Measurements from ENCODE around the gene DCLK1. TPM values are rescaled to one million over a fixed set of nuclear protein-coding genes. Genes with fewer than 3 reads are reported as not detected.

DCLK1 gene
- total RNA-seq, 1 experiment from 2014 or later: 36.2 TPM

GRCh38 chr13:35781036-35782000, 349.9 kb downstream of the DCLK1 start:
- Histone ChIP-seq H3K23me2 (ENCODE audit: insufficient read length, low read depth, low read length, poor library complexity, severe bottlenecking) (no peaks in the 10 kb centered on the region), H3K18ac (ENCODE audit: insufficient read length, low read depth, low read length) (no peak overlapping the region), H2AK5ac (ENCODE audit: insufficient read length, low read length) (no peak overlapping the region), H3K27ac (ENCODE audit: insufficient read length, low read depth, low read length) (no peak overlapping the region), H3K14ac (ENCODE audit: insufficient read depth, low read length) (no peak overlapping the region), H3K27me3 (ENCODE audit: insufficient read depth, low read length) (no peaks in the 10 kb centered on the region), H3K9ac (ENCODE audit: extremely low read depth, insufficient read length, low read length) (no peak overlapping the region), H4K8ac (replicated peaks; ENCODE audit: insufficient read length, low read depth, low read length) (no peak overlapping the region), H2BK120ac (ENCODE audit: low read depth, low read length, poor library complexity, severe bottlenecking) (no peak overlapping the region), H2BK12ac (ENCODE audit: insufficient read length, low read depth, low read length) (no peak overlapping the region), H2BK20ac (ENCODE audit: low read depth, low read length, poor library complexity, severe bottlenecking) (no peak overlapping the region), H2AFZ (ENCODE audit: low read length) (no peak overlapping the region), H3K4me2 (ENCODE audit: insufficient read depth, insufficient read length, low read length) (no peak overlapping the region), H3T11ph (ENCODE audit: low read length) (no peak overlapping the region), H3K4ac (ENCODE audit: low read depth, low read length) (no peak overlapping the region), H3K79me2 (ENCODE audit: insufficient read depth, low read length) (no peaks in the 10 kb centered on the region), H3K9me3 (ENCODE audit: control insufficient read depth, low read depth, low read length) (no peaks in the 10 kb centered on the region), H2BK15ac (ENCODE audit: low read depth, low read length) (no peak overlapping the region), H3K79me1 (ENCODE audit: insufficient read depth, low read depth, low read length, poor library complexity, severe bottlenecking) (no peaks in the 10 kb centered on the region), H4K91ac (ENCODE audit: insufficient read length, low read depth, low read length) (no peak overlapping the region), H4K5ac (ENCODE audit: insufficient read length, low read depth, low read length) (no peak overlapping the region), H4K20me1 (ENCODE audit: control insufficient read depth, insufficient read depth, insufficient read length) (no peaks in the 10 kb centered on the region), H2BK5ac (ENCODE audit: insufficient read length, low read length) (no peak overlapping the region), H3K56ac (ENCODE audit: insufficient read length, low read depth, low read length) (no peak overlapping the region), H3K23ac (ENCODE audit: insufficient read length, low read depth, low read length) (no peak overlapping the region), H3K4me1 (ENCODE audit: insufficient read depth, low read length) (no peaks in the 10 kb centered on the region)
- Mint-ChIP-seq H3K4me3 (no peak overlapping the region), H3K27ac (no peak overlapping the region), H3K9me3 (no peaks in the 10 kb centered on the region), H3K27me3 (ENCODE audit: low read depth) (no peaks in the 10 kb centered on the region), H3K4me1 (peaks cover 0 to 4% of the 10 kb centered on the region in 2 experiments; a peak in 1 of 4 replicates), H3K36me3 (ENCODE audit: insufficient read depth in 1 of 3, low read depth in 3 of 3) (no peaks in the 10 kb centered on the region)
- no peak for DNase-seq
- no peak for TF ChIP-seq CTCF (conservative IDR thresholded peaks at IDR 0.05)
- no CpG with 5 or more reads among the region's 7 CpGs for WGBS (ENCODE audit: extremely low coverage, insufficient read length, low lambda C conversion rate)
